Activated T-cell treated with anti-CD3 and anti-CD28 coated beads, Interleukin-2, amount 50 U/mL, for 1 hour (primary cell): ENCODE results near the gene ZDHHC11.
"Not testable (repeated sequence)": the region's sequence is repeated elsewhere in the genome, so short reads cannot be mapped to it uniquely, and the experiment has no call there.

Experiments used
- DNase-seq: peaks from one replicate; pipeline ENCODE4 v3.0.0-alpha.2; 2020

ZDHHC11 gene

DNA sequence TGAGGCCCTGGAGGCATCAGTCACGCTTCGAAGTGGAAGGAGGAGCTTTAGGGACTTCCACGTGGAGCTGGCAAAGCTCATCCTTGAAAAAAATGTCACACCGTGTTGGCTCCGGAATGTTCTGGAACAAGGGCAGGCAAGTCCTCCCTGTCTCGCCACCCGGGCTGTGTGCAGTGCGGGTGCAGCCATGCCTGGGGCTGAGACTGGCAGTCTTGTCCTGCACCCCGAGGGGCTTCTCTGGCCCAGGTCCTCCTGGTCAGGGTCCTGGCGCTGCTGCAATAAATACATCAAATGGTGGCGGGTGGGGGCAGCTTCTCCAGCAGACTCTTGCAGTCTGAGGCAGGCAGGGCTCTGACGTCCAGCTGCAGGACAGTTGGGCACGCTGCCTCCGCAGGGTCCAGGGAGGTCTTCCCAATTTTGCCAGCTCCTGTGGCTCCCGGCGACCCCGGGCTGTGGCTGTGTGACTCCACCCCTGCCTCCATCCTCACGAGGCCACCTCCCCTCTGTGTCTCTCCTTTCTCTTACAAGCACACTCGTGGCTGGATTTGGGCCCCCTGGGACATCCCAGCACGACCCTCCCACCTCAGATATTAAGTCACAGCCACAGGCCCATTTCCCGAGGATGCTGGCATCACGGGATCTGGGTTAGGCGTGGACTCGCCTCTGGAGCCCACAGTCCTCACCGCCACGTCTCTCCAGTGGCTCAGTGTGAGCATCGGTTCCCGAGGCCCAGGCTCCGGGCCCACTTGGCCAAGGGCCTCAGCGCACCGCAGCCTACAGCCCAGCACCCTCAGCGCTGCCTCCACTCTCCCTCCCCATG is 8.2 kb downstream of the ZDHHC11 start:
- DNase-seq, result peak; percentile 15

DNA sequence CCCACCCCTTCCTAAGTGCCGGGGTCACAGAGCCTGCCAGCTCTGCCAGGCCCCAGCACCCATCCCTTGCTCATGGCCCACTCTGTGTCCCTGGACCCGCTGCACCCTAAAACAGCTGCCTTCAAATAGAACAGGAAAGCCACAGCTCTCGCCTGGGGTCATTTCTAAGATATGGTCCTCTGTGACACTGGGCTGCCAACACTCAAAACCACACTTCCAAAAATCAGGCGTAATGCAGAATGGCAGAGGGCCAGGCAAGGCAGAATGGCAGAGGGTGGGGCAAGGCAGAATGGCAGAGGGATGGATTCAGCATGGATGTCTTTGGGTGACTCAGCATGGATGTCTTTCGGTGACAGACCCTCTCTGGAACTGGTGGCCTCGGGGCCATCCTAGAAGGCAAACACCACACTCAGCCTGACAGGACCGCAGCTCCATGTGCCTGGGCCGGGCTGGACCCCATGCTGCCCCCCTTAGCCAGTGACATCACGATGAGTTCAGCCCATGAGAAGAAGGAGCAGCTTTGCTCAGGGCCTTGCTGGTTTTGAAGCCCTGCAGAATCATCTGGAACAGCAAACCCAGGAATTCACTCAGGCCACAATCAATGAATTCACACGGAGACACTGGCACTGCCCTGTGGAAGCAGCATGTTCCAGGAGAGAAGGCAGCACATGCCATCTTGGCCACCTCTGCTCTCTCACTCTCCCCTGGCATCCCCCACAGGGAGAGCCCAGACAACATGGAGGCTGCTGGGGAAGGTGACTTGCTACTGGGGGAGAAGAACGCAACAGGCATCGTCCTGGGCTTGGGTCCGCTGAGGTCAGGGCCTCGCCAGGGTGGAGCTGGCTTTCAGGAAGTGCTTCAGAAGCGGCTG is 9.0 kb downstream of the ZDHHC11 start:
- peak; percentile 12 for DNase-seq

DNA sequence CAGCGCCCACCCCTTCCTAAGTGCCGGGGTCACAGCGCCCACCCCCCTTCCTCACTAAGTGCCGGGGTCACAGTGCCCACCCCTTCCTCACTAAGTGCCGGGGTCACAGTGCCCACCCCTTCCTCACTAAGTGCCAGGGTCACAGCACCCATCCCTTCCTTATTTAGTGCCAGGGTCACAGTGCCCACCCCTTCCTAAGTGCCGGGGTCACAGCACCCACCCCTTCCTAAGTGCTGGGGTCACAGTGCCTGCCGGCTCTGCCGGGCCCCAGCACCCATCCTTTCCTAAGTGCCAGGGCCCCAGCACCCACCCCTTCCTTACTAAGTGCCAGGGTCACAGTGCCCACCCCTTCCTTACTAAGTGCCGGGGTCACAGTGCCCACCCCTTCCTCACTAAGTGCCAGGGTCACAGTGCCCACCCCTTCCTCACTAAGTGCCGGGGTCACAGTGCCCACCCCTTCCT is 9.8 kb downstream of the ZDHHC11 start:
- not testable (repeated sequence) for DNase-seq

DNA sequence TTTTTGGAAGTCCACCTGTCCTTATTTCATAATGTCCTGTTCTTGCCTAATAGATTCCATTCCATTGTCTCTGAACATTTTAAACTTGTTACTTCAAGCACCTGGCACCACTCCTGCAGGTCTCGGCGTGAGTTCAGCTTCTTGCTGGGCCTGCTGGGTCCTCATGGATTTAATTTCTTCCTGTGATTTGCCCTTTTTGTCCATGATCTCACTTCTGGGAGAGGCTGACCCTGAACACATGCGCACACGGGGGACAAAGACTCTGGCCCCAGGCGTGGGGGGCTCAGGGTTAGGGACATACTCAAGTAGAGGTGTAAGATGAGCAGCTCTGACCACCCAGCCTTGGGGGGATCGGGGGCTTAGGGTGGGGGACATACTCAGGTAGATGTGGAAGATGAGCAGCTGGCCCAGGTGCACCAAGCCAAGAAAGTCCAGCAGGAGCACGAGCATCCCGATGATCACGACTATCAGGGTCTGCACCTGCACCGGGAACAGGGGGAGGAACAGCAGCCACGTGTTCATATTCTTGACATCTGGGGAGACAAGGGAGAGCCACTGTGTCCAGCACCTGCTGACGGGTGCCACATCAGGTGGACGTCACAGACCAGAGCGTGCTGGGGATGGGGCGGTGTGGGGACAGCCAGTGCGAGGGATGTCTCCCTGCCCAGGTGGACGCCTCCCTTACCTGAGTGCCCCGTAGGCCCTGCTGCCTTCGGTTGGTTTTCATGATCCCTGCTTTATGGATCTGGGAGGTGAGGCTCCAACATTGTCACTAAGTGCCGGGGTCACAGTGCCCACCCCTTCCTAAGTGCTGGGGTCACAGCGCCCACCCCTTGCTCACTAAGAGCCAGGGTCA is 10.4 kb downstream of the ZDHHC11 start:
- DNase-seq, result not testable (repeated sequence)

DNA sequence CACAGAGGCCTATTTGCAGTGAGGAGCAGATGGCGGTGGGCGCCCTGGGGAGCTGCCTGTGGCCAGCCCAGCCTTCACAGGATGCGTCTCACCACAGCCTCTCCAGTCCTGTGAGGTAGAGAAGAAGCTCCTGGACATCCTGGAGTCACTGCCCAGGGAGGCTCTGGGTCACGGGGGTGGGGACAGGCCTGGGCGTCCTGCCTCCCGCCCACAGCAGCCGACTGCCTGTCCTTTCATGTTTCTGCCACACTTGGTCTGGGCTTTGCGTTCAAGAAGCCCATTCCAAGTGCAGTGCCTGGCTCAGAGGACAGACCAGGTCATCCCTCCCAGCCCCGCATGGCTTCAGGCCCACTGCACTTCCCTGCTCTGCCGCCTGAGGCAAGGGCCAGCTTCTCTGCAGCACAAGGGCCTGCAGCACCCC is 12.3 kb downstream of the ZDHHC11 start:
- DNase-seq, result not testable (repeated sequence)

DNA sequence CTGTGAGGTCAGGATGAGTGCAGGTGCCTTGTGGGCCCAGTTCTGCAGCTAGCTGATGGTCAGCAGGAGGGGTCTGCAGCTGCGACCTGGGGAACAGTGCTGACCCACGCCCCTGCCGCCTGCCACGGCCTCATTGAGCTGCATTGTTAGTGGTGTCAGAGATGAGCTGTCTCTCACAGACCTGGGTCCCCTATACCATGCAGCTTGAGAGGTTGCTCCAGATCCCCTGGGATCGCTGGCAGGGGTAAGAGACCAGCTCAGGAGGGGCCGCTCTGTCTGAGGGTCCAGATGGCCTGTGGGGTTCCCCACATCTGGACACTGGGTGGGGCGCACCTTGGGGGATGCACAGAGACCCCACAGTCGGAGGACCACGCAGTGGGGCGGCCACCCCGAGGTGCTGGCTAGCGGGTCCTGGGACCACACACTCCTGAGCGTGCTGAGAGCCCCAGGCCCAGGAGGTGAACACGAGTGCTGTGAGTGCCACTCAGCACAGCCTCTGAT is 13.1 kb downstream of the ZDHHC11 start:
- not testable (repeated sequence) for DNase-seq

DNA sequence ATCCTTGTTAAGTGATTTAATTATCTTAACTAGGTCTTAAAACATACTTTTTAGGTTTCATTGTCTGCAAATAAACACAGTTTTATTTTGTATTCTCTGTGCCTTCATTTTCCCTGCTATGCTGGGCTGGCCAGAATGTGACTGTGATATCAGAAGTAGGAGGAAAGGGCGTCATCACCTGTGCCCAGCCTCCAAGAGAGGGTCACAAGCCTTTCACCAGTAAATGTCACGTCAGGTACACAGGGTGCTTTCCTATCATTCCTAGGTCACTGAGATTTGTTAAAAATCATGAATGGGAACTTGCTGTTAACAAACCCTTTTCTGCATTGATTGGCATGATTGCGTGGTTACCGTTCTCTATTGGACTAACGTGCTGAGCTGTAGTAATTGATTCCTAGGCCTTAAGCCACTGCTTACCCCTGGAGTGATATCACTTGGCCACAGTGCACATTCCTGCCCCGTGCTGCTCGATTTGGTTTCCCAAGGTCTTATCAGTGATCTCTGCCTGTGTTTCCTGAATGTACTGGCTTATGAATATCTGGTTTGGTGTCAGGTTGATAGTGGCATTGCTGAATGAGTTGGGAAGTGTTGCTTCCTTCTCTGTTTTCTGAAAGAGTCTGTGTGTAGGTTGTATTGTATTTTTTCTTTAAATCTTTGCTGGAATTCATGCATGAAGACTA is 14.7 kb downstream of the ZDHHC11 start:
- not testable (repeated sequence) for DNase-seq

DNA sequence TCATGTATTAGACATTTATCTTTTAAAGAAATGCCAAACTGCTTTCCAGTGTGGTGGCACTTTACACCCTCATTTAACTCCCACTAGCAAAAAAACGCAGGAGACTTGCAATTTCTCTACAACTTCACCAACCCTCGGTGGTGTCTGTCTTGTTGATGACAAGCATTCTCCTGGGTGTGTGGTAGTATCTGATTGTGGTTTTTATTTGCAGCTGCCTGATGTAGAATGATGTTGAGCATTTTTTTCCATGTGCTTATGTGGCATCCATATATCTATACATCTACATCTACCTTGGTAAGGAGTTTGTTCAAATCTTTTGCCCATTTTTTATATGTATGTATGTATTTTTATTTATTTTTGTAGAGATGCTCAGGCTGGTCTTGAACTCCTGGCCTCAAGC is 16.8 kb downstream of the ZDHHC11 start:
- DNase-seq, result not testable (repeated sequence)

DNA sequence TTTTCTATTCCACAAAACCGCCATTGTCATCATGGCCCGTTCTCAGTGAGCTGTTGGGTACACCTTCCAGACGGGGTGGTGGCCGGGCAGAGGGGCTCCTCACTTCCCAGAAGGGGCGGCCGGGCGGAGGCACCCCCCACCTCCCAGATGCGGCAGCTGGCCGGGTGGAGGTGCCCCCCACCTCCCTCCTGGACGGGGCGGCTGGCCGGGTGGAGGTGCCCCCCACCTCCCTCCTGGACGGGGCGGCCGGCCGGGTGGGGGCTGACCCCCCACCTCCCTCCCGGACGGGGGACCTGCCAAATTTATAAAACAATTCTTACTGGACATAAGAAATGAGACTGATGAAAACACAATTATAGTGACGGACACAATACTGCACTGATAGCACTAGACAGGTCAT is 22.6 kb downstream of the ZDHHC11 start:
- DNase-seq, result not testable (repeated sequence)

DNA sequence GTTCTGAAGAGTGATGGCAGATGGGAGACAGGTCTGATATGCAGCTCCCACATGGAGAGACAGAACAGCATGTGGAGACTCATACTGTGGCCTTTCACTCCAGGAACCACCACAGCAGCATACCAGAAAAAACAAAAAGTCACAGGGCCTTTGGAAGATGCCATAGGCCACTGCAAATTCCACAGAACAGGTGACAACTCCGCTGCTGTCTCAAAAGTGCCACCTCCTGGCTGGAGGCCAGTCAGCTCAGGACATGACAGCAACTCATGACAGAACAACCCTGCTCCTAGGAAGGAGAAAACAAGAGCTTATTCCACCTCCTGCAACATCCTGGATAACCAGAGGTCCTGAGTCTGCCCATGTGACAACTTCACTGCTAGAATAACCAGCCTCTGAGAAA is 25.2 kb downstream of the ZDHHC11 start:
- not testable (repeated sequence) for DNase-seq

DNA sequence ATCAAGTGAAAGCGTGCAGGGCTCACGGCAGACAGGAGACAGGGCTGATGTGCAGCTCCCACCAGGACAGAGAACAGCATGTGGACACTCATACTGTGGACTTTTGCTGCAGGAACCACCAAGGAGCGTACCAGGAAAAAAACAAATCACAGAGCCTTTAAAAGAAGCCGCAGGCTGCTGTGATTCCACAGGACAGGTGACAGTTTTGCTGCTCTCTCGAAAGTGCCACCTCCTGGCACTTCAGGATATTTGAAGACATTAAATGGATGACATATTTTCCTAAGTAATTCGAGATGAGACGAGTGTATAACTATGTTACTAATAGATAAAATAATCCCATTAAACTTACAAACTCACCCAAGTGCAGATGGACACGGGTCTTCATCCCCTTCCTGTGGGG is 29.3 kb downstream of the ZDHHC11 start:
- DNase-seq, result no peak

DNA sequence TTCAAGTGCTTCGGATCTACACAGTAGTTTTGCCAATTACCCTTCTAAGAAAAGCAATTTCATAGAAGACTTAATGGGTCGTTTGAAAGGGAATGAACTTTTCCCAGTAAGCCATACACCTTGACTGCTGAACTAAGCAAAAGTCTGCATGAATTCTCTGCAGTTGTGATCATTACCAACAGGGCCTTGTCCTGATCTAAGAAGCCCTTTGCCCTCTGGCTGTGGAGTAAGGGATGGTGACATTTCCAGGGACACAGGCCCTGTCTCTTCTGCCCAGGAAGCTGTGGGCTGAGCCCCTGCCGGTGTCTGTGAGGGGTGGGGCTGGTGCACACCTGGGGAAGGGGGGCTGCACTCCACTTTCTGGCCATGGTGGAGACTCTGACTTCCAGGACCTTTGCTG is 30.5 kb downstream of the ZDHHC11 start:
- DNase-seq, result no peak

DNA sequence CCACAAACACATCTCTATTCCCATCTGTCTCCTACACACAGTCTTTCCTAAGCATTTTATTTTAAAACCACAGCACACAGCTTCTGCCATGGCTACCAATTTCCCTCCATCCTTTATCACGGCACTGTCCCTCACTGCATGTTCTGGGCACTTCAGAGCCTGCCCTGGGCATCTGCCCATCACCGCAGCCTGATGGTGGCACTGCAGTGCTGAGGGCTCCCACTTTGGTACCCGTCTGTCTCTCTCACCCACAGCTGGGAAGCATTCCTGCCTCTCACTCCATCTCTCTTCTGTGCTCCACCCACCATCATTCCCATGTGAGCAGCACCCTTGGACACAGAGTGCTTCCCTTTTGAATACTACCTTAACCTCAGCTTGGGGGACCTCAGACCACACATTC is 31.7 kb downstream of the ZDHHC11 start:
- DNase-seq, result no peak

DNA sequence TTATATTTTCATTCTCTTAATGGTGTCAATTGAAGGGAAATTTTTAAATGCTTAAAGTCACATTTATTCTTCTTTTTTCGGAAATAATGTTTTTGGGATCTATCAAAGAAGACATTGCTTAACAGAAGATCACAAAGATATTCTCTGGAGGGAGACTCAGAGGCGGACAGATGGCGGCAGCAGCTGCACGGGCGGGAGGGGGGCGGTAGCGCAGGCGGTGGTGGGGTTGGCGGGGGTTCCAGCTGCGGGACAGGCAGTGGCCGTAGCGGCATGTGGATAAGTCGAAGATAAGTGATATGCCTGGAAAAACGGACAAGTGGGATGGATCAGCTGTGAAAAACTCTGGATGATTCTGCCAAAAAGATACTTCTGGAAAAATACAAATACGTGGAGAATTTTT is 34.6 kb downstream of the ZDHHC11 start:
- no peak for DNase-seq

DNA sequence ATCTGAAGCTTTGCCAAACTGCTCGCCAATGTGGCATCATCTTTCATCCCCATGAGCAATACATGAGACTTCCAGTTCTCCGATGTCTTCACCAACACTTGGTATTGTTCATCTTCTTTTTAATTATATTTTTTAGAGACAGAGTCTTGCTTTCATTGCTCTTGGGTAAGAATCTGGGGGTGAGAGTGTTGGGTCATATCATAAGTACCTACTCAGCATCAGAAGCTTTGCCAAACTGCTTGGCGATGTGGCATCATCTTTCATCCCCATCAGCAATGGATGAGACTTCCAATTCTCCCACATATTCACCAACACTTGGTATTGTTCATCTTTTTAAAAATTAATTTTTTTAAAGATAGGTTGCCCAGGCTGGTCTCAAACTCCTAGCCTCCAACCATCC is 35.3 kb downstream of the ZDHHC11 start:
- DNase-seq, result no peak

DNA sequence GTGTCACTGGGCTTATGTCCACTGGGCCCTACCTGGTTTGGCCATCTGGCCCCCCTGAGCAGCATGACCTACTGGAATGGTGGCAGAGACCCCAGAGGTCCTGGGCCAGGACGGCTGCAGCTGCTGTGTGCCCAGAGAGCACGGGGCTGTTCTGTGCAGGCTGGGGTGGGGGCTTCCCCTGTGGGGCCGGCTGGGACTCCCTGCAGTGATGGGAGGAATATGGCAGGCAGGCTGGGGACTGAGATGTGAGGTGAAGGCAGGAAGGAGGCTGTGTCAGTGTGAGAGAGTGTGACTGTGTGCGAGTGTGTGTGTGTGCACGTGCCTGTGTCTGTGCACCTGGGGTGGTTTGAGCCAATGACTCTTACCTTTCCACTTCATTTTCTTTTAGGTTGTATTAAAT is 37.2 kb downstream of the ZDHHC11 start:
- DNase-seq, result not testable (repeated sequence)

DNA sequence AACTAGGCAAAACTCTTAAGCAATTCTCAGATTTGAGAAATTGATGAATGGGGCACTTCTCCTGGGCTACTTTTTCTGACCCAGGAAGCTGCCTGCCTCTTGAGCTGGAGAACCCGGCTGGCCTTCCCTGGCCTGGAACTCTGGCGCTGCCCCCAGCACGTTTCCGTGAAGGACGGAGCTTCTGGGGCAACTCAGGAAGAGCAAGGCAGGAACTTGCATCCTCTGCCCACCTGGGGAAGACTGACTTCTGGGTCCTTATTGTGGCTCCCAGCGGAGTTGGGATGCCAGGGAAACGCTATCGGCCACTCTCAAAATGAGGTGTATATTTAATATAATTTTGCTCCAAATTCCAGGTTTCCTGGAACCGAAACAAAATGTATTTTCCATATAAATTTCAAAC is 39.4 kb downstream of the ZDHHC11 start:
- not testable (repeated sequence) for DNase-seq

DNA sequence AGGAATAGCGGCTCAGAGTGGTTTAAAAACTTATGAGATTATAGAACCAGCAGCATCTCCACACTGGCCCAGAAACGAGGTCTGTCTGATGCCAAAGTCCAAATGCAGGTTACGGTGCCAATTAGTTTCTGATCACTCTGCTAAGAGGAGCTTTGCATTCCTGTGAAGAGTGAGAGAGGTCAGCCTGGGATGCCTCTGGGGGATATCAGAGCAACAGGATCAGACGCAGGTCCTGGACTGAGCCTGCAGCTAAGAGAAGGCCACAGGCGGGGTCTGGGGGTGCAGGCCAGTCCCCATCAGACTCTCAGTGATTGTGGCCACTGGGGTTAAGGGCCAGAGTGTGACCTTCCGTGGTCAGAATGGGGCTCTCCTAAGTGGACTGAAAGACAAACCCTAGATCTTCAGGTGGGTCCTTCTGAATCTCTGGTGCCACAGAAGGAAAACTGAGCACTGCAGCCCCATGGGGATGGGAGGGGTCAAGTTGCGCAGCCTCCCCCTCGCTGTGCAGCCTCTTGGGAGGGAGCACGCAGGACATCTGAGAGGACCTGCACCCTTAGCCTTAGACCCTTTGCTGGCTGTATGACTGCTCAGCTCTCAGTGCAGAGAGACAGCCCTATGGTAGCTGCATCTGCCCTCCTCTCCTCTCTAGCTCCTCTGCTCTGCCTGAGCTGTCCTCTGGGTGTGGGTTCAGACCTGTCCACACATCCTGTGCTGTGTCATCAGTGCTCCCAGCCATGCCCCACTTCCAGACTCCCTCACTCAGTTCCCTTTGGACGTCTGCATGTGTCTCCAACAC is 42.9 kb downstream of the ZDHHC11 start:
- not testable (repeated sequence) for DNase-seq

DNA sequence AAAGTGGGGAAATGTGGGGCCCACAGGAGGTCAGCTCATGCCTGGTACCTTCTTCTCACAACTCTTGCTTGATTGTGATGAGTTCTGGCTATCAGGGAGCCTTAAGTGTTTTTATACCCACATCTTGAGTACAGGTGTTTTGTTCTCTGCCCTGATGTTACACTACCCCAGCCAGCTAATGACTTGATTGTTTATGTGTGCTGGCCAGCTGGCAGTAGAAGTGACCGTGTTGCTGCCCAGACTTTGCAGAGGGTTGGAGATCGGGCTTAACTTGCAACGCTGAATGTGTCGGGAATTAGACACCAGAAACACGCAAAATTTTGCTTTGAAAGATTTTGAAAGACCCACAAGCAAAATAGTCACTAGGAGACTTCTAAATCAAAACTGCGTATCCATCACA is 49.3 kb downstream of the ZDHHC11 start:
- DNase-seq, result no peak

DNA sequence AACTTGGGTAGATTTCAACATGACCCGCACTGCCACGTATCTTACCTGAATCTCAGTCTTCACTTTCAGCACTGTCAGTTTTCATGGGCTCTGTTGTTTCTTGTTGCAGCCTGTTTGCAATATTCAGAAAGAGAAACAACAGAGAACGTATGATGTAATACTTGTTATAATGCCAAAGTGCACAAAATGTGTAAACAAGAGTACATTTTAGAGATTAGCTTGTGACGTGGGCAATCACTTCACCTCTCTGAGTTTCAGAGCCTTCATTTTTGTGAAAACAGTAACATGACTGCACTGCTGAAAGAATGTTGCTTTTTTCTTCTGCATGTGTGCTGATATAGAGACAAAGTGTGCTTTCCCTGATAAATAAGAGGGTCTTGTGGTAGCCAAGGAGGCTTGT is 49.7 kb downstream of the ZDHHC11 start:
- not testable (repeated sequence) for DNase-seq

DNA sequence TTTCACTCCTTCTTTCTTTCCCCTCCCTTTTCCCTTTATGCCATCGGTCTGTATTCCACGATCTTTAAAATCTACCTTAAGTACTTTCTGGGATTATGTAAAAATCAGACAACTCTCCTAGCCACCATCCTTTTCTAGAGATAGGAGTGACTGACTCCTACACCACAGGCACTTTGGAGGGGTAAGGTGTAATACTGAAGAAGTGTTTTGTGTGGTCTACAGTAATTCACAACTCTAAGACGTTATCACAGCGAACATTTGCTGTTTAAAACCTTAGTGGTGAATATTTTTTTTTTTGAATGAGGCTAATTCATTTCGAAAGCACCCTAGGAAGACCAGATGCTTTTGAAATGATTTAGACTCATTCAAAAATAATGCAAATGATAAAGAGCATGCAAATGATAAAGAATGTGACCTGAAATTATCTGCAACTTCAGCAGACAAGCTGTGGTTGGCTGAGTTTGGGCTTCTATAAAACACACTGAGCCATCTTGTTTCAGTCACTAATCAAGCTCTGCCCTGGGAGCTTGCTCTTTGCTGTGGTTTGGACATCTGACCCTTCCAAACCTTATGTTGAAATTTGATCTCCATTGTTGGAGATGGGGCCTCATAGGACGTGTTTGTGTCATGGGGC is 52.2 kb downstream of the ZDHHC11 start:
- not testable (repeated sequence) for DNase-seq
